DMS 273 treated with DMSO at 0.1 percent for 48 hours (cell line): ENCODE measurements around the gene TBC1D1.

Experiments used
- DNase-seq: peaks from one replicate; lab custom pipeline; 2025; lab: John Stamatoyannopoulos, UW

The TBC1D1 gene

DNA sequence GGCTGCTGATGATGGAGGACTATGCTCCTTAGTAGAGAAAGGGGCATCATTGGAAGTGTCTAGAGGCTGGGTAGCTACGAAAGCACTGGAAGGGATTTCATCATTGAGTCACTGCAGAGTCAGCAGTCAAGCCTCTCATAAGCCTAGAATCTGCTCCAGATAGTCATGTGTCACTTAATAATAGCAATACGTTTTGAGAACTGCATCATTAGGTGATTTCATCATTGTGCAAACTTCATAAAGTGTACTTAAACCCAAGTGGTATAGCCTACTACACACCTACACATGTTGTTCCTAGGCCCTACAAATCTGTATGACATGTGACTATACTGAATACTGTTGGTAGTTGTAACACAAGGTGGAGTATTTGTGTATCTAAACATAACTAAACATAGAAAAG lies 234.9 kb downstream of the TBC1D1 start:
- no peak for DNase-seq

DNA sequence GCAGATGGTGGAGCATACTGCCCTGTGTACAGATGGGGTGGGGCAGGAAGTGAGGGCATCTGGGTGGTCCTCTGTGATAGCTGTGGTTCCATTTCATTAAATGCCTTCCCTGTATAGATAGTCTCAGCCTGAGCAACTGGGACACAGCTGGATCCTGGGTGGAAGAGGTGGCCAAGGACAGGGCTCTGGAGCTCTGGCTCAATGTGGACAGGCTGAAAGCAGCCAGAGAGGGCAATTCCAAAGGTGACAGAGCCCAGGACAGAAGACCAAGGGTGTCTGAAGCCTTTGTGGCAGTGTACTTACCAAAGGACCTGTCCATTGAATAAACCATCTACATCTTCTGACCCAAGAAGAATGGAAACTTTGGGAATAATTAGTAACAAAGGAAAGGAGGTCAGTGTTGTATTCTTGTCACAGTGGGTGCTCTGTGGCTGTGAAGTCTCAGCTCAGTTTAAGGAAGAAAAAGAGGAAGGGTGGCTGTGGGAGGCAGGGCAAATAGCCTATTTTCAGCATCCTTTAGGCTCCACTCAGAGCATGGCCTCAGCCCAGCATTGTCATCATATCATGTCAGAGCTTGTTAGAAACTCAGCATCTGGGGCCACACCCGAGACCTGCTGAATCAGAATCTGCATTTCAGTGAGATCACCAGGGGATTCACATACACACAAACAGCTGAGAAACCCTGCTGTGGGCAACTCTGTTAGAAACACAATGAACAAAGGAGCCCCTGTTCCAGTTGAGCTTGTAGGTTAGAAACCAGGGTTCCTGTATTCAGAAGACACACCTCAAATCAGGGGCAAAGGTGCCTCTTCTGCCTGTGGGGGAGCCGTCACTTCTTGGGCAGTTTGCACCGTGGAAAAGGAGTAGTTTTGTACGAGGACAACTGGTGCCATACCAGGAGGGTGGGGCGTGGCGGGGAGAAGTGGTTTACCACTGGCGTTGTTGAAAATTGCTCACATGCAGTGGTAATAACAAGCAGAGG lies 237.9 kb downstream of the TBC1D1 start:
- DNase-seq: no peak

DNA sequence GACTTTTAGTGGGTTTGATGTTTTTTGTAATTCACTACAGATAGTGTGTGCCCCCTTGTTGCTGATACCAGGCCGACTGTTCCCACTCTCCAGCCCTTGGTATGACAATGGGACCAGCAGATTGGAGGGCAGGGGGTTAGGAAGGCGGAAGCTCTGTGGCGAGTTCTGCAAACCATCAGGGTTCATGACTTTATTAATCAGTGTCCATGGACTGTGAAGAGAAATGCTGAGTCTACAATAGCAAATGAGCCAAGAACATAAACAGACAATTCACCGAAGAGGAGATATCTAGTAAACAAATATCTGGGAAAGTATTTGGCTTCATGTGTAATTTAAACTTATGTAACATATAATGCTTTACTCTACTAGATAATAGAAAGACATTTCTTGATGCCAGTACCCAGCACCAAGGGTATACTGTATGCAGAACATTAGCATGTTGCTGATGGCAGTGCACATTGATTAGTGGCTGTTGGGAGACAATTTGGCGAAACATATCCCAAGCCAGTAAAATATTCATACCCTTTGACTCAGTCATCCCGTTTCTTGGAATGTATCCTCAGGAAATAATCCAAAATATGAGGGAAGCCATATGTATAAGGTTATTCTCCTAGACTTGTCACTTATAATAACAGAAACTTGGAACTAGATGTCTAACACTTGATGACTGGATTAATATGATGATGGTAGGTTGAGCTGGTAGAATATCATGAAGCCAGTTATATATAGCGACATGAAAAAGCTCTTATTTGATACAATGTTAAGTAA lies 238.8 kb downstream of the TBC1D1 start:
- no peak for DNase-seq

DNA sequence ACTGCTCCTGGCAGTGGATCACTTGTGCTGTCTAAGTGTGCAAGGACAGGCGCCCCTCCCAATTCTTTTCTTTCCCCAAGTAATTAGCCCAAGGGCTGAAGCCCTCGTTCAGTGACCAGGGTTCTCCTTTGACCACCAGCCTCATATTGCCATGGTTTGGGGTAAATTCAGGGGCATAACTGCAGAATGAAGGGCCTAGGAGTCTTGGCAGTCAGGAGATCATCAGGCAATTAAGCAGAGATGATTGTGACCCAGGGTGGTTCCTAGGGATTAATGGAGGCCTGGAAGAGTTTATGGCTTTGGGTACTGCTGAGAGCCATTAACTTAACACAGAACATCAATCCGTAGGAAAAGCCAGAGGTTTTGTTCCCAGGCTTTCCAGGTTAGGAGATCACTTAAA lies 240.0 kb downstream of the TBC1D1 start:
- DNase-seq: no peak

DNA sequence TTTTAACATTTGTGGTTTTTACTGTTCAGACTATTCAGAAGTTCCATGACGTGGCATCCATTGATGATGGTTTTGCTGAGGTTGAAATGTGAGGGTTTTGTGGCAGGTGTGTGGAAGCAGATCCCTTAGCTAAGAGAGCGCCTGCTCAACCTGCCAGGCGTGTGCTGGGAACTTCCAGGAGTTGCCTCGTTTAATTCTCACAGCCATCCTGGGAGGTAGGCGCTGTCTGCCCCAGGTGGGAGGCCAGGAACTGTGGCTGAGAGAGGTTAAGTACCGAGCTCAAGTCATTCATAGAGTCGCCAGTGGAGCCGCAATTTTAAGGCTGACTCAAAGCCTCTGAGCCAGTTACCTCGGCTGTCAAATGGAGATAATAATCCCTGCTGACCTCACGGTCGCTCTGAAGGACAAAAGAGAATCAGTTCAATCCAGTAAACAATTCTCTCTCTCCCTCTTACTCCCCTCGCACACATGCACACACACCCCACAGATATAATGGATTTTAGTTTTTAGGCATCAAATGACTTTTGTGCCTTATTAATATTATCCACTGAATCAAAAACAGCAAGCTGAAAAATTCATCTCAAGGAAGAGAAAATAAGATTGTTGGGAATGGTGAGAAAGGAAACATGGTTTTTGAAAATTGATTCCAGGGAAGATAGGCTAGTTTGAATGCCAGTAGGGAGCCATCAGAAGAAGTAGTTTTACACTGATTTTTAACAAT lies 240.6 kb downstream of the TBC1D1 start:
- DNase-seq: no peak

DNA sequence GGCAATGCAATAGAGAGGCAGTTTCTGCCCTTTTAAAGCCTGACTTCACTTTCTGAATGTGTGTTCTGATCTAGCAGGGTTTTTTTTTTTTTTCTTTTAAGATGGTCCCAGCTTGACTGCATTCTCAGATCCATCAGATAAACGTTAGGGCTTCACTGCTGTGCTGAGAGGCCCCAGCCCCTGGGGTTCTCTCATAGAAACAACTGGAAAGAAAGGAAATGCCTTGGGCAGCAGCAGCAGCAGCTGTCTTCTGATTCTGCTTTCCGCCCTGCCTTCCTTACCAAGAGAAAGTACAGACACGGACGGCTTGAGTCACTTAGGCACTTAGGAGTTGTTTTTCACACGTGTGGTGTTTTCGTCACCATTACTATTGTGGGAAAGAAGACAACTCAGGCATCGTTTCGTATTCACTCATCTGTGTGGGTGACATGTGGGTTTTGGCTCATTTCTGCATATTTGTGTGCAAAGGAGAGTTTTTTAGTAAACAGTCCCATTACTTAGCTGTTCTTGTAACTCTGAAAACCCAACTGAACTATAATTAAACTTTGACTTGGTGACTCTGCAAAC lies 241.3 kb downstream of the TBC1D1 start:
- DNase-seq: no peak

DNA sequence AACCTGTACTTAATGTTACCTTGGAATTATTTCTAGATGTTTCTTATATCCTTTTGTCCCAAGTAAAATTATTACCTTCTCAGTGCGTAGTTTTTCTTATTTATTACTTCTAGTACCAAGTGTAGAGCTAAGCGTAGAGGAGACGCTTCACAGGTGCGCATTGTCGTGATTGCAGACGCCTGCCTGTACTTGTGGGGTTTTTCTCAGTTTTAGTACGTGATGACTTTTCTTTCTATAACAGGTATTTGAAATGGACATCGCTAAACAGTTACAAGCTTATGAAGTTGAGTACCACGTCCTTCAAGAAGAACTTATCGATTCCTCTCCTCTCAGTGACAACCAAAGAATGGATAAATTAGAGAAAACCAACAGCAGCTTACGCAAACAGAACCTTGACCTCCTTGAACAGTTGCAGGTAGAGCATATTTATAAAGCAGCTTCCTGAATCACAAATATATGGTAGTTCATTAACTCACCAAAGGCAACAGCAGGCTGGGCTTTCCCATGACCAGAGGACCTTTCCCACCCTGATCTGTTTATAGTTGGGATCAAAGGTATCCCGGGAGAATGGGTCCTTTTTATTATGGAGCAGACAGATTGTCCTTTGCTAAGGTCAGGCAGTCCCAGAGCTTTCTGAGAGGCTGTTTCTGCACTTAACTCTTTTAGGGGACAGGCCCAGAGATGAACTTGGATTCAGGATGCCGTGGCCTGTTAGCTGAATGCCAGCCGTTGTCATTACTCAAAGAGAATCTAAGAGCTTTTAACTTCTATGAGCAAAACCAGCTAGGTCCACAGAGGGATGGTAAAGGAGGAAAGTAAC lies 242.2 kb downstream of the TBC1D1 start:
- DNase-seq: no peak

DNA sequence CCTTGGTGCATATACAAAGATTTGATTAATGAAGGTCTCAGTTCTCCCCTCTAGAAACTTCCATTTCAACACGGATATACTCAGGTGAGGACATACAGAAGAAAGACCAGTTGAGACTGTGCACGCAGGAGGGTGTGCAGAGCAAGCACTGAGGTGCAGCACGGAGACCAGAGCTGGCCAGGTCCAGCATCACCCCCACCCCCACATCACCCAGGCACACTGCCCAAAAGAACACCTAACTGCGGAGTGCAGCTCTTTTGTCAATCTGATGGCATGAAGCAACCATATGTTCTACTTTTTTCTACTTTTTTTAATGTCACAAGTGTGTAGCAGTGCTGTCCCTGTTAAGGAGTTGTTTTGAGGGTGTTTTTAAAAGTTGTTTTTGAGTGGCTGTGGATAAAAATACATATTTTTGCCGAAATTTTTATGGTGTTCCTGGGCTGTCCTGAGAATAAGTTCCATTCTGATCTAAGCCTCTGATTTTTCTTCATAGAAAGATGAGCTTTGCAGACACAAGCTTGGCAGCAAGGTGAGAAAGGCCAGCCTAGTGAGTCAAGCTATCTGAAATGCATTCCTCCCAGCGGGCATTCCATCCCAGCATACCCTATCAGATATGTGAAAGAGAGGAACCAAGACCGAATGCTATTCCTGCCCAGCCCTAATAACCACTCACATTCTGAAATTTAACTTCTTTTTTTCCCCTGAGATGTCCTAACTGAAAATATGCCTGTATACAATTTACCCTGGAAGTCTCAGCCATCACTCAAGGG lies 243.0 kb downstream of the TBC1D1 start:
- no peak for DNase-seq

DNA sequence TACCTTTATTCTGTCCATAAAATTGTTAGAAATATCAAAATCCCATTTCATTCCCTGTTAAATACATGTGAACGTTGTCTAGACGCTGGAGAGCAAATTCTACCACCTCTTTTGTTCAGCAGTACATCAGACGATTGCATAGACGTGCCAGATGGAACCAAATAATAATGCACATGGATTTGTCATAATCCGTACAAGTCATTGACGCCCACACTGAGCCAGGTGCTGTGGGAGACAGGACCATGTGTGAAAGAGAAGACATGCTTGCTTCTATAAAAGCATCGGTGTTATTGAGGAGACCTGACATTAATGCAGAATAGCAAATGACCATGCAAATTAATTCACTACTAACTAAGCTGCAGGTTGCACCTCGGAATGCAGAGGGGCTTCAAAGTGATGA lies 244.3 kb downstream of the TBC1D1 start:
- DNase-seq: no peak

DNA sequence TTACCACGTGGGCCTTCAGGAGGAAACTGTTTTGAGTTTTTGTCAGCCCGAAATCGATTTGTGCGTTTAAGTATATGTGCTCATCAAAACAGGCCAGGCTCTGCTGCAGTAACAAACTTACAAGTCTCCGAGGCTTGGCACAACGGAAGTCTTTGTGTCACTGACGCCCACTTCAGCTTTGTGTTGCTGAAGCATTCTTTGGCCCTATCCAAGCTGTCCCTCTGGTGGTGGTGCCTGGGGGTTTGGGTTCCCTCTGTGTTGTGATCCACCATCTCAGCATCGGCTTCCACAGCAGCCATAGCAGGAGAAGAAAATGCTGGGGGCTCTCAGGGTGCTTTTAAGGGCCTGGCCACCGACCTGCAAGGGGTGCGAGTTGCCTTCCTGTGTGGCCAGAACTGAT lies 245.7 kb downstream of the TBC1D1 start:
- DNase-seq: no peak

DNA sequence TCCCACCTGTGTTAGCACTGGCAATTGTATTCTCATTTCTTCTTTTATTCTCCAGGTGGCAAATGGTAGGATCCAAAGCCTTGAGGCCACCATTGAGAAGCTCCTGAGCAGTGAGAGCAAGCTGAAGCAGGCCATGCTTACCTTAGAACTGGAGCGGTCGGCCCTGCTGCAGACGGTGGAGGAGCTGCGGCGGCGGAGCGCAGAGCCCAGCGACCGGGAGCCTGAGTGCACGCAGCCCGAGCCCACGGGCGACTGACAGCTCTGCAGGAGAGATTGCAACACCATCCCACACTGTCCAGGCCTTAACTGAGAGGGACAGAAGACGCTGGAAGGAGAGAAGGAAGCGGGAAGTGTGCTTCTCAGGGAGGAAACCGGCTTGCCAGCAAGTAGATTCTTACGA lies 246.2 kb downstream of the TBC1D1 start:
- no peak for DNase-seq

DNA sequence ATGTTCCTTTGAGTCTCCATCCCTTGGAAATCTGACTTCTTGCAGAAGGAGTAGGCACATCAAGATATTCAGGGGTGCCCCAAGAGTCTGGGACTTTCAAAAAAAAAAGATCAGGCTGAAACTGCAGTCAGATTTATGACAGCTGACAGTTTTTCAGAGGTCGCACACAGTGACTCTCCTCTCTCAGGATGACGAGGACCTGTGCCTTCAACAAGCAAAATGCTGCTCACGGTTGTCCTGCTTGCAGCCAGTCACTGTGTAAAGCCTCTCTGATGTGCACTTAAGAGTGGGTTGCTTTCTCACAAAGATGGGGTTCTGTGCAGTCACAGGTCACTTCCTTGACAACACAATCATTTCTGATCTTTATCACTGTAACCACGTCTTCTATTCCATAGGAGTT lies 247.5 kb downstream of the TBC1D1 start:
- DNase-seq: no peak

DNA sequence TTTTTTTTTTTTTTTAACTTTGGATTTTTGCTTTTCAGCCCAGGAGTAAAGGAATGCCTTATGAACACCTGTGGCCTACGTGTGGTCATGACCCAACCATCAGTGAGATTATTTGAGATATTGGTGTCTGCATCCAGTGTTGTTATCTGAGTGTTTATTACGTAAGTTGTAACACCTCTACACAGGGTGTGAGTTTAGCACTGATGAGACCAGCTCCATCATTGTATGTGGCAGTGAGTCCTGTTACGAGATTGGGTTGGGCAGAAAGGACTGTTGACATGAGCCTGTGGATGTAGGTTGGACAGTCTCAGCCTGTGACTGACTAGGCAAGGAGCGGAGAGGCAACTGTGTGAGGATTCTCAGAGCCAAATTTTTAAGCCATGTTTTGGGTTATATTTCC lies 248.3 kb downstream of the TBC1D1 start:
- no peak for DNase-seq

DNA sequence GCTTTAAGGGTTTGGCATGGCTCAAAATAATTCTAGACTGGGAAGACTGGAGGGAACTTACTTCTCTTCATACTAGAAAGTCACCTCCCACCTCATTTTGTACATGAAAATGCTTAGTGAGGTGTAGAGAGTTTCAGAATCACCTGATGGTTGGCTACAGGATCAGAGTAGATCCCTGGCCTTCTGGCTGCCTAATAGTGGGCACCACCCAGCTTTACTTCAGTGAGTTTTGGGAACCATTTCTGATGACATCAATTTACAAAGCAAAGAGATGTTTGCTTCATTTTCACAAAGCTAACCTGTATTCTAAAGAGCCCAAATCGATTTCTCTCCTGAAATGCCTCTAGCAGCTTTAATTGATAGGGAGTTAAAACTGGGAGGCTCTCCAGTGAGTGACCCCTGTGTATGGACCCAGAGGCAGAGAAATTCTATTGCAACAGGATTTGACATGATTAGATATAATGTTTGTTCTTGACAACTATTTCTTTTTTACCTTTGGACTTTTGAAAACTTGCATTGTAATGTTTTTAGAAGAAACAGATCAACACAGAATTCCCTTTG lies 249.8 kb downstream of the TBC1D1 start:
- no peak for DNase-seq

DNA sequence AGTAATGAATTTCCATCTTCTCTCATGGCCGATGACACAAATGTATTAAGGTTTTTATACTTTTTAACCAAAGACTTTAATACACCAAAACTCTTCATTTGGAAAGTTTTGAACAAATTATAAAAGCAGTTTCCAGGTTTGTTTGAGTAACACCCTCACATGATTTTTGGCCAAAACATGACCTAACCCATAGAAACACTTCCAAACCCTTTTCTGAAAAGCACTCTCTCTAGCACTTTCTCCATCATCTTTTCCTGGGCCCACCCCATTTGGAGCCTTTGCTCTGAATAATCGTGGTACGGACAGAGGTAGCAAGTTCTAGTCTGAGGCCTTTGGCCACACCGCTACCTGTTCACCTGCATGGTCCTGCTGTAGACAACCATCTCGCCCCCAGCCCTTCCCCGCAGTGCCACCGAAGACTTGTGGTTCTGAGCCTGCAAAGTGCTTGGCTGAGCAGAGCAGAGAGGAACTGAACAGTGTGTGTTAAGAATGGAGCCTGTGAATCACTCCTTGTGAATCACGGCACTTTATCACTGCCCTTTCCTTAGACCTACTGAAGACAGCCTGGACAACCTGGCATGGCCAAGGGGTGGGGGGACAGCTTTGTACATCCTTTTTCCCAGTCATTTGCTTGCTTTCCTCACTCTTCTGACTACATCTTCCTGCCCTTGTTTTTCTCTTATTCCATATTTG lies 251.1 kb downstream of the TBC1D1 start:
- no peak for DNase-seq

DNA sequence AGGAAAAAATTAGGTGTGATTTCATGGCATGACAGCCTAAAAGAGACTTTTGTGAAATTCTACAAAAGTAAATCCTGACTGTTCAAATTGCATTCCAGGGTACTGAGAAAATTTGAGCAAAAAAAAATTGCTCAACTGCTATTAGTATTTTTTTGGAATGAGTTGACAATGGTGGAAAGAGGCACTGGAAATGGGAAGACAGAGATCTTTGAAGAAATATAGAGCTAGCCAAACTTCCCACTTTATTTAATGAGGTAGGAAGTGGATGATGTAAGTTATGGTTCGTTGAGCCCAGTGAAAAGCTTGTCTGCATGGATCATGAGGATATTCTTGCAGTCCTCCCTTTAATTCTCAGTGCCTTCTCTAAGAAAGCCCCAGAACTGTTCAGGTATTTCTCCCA lies 253.1 kb downstream of the TBC1D1 start:
- no peak for DNase-seq

DNA sequence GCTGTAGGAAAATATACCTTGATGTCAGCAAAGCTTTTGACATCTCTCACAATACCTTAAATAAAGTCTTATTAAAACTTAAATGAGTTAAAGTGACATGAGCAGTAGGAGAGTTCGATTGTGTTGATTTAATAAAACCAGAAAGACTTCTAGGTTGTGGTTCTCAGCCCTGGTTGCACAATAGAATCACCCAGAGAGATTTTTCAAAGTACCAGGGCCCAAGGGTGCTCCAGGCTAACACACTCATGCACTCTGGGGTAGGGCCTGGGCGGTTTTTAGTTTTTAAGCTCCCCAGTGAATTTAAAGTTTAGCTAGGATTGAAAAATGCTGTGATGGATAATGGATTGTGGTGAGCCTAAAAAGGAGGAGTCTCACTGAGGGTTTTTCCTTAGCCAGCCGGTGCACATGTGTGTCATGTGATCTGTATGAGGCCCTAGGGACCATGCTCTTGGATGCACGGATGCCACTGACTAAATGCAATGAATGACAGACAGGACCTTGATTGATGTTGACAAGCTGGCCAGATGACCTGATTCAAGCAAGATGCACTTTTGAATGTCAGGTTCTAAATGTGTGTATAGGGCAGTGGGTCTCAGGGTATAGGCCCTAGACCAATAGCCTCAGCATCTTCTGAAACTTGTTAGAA lies 254.3 kb downstream of the TBC1D1 start:
- DNase-seq: no peak

DNA sequence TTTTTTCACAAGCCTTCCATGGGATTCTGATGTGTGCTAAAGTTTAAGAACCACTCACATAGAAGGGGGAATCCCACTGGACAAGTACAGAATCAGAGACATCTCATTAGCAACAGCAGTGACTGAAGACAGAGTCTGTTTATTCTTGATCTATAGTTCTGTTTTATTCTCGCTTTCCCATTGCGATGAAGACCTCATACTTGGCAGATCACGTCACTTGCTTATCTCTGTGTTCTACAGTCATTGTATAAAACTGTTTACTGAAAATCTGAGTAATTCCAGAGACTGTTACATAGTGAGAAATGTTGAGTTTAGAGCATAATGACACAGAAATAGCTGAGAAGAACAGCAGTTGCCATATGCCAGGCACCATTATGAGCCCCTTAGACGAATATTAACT lies 254.9 kb downstream of the TBC1D1 start:
- no peak for DNase-seq

DNA sequence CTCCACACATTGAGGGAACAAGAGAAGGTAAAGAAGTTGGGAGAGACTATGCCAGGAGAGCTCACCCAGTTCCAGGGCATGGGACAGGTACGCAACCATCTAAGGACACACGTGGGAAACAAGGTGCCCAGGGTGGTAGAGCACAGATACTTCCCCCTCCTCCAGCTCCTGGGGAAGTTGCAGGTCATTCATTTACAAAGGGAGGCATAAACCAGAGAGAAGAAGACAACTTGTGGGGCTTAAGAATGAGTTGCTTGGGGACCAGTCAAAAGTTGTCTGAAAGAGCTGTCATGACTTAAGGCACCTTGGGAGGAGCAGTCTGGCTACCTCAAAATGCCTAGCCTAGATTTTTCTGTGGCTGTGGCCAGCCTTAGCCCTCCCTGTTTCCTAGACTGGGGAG lies 255.5 kb downstream of the TBC1D1 start:
- no peak for DNase-seq
